Lower lobe of right lung (tissue), 2 donors: ENCODE data around the gene RPL28. TPM values are rescaled to one million over a fixed set of nuclear protein-coding genes. Genes with fewer than 3 reads are reported as not detected.
A peak's percentile ranks its signal among the peaks of the same experiment; 100 is the strongest.

ENCODE experiments used
- ATAC-seq, 2 donors: fragments of 200-7000 bp; cut with Tn5 transposase; one replicate each; pipeline ENCODE4 v1.9.1; 2020 to 2022; ENCODE audit warnings: mild to moderate bottlenecking in 2 of 2, moderate library complexity in 2 of 2
- DNase-seq: peaks from one replicate; pipeline ENCODE4 v3.0.0-alpha.2; 2020
- H3K27ac ChIP-seq: fragments of 200-600 bp; one replicate; pipeline ENCODE4 v1.8.0; 2022
- H3K27me3 ChIP-seq: fragments of 200-600 bp; one replicate; pipeline ENCODE4 v1.8.0; 2022; ENCODE audit warnings: low read depth
- H3K36me3 ChIP-seq: fragments of 200-600 bp; one replicate; pipeline ENCODE4 v1.8.0; 2022; ENCODE audit warnings: mild to moderate bottlenecking
- H3K4me1 ChIP-seq: fragments of 200-600 bp; one replicate; pipeline ENCODE4 v1.8.0; 2022
- H3K4me3 ChIP-seq: fragments of 200-600 bp; one replicate; pipeline ENCODE4 v1.8.0; 2022; ENCODE audit warnings: mild to moderate bottlenecking
- H3K9me3 ChIP-seq: fragments of 200-600 bp; one replicate; pipeline ENCODE4 v1.8.0; 2022
- intact Hi-C: fragments of 100-400 bp; cut with DNase I; formaldehyde crosslinking; loops from one replicate; pipeline ENCODE4 v1.11.0; 2022
- total RNA-seq: library from RNA; stranded (reverse); fragmentation: NEBNext Ultra II Directional; extraction: Animal tissue kit (Norgen Biotek cat#: 25700); gene quantifications from one replicate; pipeline ENCODE4 v1.2.1, GENCODE V29; 2021
- TF ChIP-seq, protein P1 (sequence below): fragments of 200-600 bp; IDR thresholded peaks from one replicate; pipeline ENCODE4 v1.8.0; 2022; ENCODE audit warnings: antibody characterized with exemption, mild to moderate bottlenecking
- donor health status: DM: no; HTN: yes; CAD: no; lungs with severe emphysema.

The RPL28 gene
- total RNA-seq, 1 donor from 2014 or later: 1,501 TPM

DNA sequence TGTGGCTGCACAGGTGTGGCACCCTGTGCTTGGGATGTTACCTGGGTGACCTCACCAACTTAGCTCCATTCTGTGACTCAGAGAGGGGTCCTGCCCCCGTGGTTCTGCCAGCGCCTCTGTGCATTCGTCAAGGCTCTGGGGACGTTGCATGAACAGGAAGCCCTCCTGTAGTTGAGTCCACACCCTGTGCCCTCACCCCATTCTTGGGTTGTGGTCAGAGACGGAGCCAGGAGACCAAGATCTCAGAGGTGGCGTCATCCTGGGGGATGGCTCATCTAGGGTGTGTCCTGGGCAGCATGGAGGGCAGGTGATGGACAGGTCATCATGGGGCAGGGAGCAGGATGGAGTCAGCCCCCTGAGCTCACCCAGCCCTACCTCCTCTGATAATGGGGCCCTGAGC lies 33.7 kb upstream of the RPL28 start:
- ATAC-seq (no peak), DNase-seq (no peak)
- H3K27ac ChIP-seq: no peak overlapping the region
- H3K9me3 ChIP-seq: no peaks in the 10 kb centered on the region
- peaks cover 8% of the 10 kb centered on the region for H3K4me1 ChIP-seq
- TF ChIP-seq, protein P1, sequence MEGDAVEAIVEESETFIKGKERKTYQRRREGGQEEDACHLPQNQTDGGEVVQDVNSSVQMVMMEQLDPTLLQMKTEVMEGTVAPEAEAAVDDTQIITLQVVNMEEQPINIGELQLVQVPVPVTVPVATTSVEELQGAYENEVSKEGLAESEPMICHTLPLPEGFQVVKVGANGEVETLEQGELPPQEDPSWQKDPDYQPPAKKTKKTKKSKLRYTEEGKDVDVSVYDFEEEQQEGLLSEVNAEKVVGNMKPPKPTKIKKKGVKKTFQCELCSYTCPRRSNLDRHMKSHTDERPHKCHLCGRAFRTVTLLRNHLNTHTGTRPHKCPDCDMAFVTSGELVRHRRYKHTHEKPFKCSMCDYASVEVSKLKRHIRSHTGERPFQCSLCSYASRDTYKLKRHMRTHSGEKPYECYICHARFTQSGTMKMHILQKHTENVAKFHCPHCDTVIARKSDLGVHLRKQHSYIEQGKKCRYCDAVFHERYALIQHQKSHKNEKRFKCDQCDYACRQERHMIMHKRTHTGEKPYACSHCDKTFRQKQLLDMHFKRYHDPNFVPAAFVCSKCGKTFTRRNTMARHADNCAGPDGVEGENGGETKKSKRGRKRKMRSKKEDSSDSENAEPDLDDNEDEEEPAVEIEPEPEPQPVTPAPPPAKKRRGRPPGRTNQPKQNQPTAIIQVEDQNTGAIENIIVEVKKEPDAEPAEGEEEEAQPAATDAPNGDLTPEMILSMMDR: no peak
- intact Hi-C loops: no loop called here
- H3K27me3 ChIP-seq: peaks cover 56% of the 10 kb centered on the region
- H3K4me3 ChIP-seq: no peak overlapping the region
- peaks cover 3% of the 10 kb centered on the region for H3K36me3 ChIP-seq

DNA sequence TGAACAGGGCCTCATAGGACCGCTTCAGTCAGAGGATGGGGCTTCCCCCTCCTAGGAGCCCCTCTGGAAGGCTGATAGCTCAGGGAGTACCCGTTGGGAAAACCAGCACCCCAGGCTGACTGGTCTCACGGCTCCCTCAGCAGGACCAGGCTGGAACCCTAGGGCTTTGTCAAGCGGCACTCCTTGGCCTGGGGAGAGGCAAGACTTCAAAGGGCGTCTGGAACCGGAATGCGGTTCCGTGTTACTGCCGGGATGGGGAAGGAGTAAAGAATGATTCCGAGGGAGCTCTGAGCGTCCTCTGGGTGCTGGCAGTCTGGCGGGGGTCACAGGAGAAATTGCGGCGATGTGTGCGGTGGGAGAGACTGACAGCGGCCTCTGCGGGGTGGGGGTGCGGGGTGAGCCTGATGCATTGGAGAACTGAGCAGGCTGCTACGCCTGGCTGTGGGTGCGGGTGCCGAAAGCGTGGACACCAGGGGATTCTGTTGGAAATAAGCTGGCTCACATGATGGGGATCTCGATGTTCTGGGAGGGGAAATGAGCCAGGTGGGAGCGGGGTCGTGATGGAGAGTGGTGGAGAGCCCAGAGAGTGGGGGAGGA lies 33.1 kb upstream of the RPL28 start:
- ATAC-seq (no peak), DNase-seq (no peak)
- H3K4me1 ChIP-seq: peaks cover 8% of the 10 kb centered on the region
- TF ChIP-seq, protein P1: no peak
- H3K27ac ChIP-seq: no peak overlapping the region
- peaks cover 61% of the 10 kb centered on the region for H3K27me3 ChIP-seq
- no peaks in the 10 kb centered on the region for H3K36me3 ChIP-seq
- no peaks in the 10 kb centered on the region for H3K9me3 ChIP-seq
- H3K4me3 ChIP-seq: no peak overlapping the region
- intact Hi-C loops: no loop called here

DNA sequence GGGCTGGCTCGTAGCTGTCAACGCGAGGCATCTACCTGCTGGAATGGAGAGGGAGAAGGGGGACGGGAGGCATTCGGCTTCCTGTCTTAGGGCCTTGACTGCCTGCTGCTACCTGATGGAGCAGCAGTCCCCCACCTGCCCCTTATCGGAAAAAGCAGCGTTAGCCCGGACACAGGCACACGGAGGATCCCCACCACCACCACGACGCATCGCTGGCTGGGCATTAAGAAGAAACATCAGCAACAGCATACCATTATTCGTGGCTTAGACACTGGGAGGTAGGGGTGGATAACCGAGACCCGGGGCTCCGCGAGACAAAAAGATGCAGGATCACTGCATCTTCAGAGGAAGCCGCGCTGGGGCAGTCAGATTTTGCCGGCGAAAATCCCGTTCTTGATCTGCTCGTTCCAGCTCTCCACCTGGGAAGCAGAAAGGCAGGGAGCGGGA lies 32.4 kb upstream of the RPL28 start:
- ATAC-seq (no peak), DNase-seq (no peak)
- intact Hi-C loops: no loop called here

DNA sequence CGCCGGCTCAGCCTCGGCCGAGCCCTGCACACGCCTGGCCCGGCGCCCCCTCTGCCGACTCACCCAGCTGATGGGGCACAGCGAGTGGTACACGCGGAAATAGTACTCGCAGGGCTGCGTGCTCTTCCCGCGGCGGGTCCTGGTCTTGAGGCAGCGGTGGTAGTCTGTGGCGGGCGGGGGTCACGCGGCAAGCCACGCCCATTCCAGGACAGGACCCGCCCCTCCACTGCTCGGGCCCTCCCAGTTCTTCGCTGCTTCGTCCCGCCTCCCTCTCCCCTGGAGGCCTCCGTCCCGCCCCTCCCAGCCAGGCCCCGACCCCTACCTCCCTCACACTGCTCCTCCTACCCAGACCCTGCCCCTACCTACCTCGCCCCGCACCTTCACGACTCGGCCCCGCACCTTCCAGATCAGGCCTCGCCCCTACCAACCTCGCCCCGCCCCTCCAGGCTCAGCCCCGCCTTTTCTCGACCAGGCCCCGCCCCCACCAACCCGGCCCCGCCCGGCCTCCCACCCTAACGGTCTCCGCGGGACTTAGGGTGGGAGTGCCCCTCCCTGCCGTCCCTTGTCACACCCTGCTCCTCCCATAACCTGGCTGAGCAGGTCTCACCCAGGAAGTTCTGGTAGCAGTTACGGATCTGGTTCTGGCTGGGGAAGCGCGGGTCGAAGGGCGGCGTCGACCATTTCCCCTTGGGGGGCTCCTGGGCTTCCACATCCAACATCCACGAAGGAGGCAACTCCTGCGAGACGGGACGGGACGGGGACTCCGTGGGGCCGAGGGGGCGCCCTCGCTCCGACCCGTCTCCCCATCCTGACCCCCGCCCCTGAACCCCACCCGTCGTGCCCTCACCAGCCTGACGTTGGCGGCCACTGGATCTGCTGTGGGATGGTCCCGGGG lies 31.7 kb upstream of the RPL28 start:
- Histone ChIP-seq H3K4me3 (peak overlapping the region; percentile 53), H3K27ac (no peak overlapping the region), H3K9me3 (no peaks in the 10 kb centered on the region), H3K27me3 (peaks cover 61% of the 10 kb centered on the region), H3K36me3 (no peaks in the 10 kb centered on the region), H3K4me1 (peaks cover 8% of the 10 kb centered on the region)
- intact Hi-C loops: no loop called here
- TF ChIP-seq, protein P1: no peak
- ATAC-seq (peak; percentile 72 to 89), DNase-seq (peak; percentile 80)

More for the DNA sequence above, 32.4 kb upstream of the RPL28 start:
- TF ChIP-seq, protein P1: no peak
- peaks cover 61% of the 10 kb centered on the region for H3K27me3 ChIP-seq
- H3K36me3 ChIP-seq: no peaks in the 10 kb centered on the region
- no peak overlapping the region for H3K27ac ChIP-seq
- peaks cover 8% of the 10 kb centered on the region for H3K4me1 ChIP-seq
- peak overlapping the region; percentile 53 for H3K4me3 ChIP-seq
- H3K9me3 ChIP-seq: no peaks in the 10 kb centered on the region

DNA sequence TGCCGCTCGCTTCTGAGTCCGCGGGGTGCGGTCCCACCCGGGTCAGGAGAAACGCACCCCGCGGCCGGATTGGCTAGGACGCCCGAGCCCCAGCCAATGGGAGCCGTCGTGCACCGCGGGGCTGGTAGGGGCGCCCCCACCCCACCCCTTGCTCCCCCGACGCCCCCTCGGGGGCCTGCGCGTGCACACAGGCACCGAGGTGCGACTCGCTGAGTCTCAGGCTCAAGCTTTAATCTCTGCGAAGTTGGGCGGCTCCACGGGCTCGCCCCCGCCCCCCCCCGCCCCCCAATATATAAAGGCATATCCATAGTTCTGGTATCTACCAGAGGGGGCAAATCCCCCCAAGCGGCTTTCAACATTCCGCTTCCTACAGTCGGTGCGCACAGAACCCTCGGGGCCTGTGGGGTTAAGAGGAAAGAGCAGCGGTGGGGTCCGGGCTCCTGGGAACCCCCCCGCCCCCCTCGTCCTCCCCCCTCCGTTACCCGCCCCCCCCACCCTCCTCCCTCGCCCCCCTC lies 31.0 kb upstream of the RPL28 start, which contains the start of gene COX6B2:
COX6B2 (minus strand) TSS at position 22 of the 515 bp plus-strand sequence. CDS start 198 bp downstream, outside the sequence.
- H3K27me3 ChIP-seq: peaks cover 61% of the 10 kb centered on the region
- TF ChIP-seq, protein P1: no peak
- H3K27ac ChIP-seq: no peak within 1 kb of the TSS
- intact Hi-C loops: no loop called here
- H3K9me3 ChIP-seq: no peaks in the 10 kb centered on the region
- H3K4me3 ChIP-seq: peak within 1 kb of the TSS; percentile 53
- ATAC-seq (no peak), DNase-seq (peak; percentile 45)
- no peaks in the 10 kb centered on the region for H3K36me3 ChIP-seq
- peaks cover 8% of the 10 kb centered on the region for H3K4me1 ChIP-seq
